Activated naive CD4-positive, alpha-beta T cell treated with anti-CD3 and anti-CD28 coated beads for 36 hours (primary cell): ENCODE data around the gene WNK3. TPM values are rescaled to one million over a fixed set of nuclear protein-coding genes. Genes with fewer than 3 reads are reported as not detected.

ENCODE experiments used
- CTCF ChIA-PET: fragments of 350-600 bp; sonication (Branson Sonifier 250); formaldehyde crosslinking; loops from one replicate; lab custom pipeline; 2021; ENCODE audit warnings: antibody characterized with exemption; lab: Charles Lee
- DNase-seq: peaks from one replicate; pipeline ENCODE4 v3.0.0-alpha.2; 2020
- H3K27ac Mint-ChIP-seq: one replicate; pipeline ENCODE4 v1.8.0; 2021; ENCODE audit warnings: mild to moderate bottlenecking, mixed read lengths
- H3K27me3 Mint-ChIP-seq: one replicate; pipeline ENCODE4 v1.8.0; 2021; ENCODE audit warnings: low read depth, mixed read lengths
- H3K36me3 Mint-ChIP-seq: one replicate; pipeline ENCODE4 v1.8.0; 2021; ENCODE audit warnings: low read depth, mixed read lengths
- H3K4me1 Mint-ChIP-seq: one replicate; pipeline ENCODE4 v1.8.0; 2021; ENCODE audit warnings: low read depth, mixed read lengths
- H3K4me3 Mint-ChIP-seq: one replicate; pipeline ENCODE4 v1.8.0; 2021; ENCODE audit warnings: mild to moderate bottlenecking, moderate library complexity, mixed read lengths
- H3K9me3 Mint-ChIP-seq: one replicate; pipeline ENCODE4 v1.8.0; 2021; ENCODE audit warnings: mixed read lengths
- intact Hi-C: fragments of 100-400 bp; cut with micrococcal nuclease; formaldehyde crosslinking; loops from one replicate; pipeline ENCODE4 v1.15.1; 2023
- total RNA-seq, 2 experiments: library from RNA; stranded (reverse); gene quantifications; one replicate each; pipeline ENCODE4 v1.2.3, GENCODE V29; 2021

The WNK3 gene
- total RNA-seq, 2 experiments from 2014 or later = 0.25 to 0.60 TPM

DNA sequence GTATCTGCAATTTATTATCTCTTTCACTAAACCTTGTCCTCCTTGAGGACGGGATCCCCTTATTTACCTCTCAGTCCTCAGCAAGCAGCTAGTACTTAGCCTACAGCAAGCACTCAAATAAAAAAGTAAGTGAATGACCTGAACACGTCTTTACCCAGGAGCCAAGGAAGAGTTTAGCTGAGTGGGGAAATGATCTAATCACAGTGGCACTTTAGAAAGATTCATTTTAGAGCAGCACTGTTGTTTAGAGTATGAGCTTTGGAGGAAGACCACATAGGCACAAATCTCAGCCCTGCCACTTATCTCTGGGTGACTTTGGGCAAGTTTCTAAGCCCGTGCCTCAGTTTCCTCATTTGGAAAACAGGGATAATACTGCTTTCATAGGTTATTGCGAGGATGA, 177.4 kb downstream of the WNK3 start:
- intact Hi-C loops = loop anchor here (5.0 kb wide), 1 partner anchor 822 kb away; the partner anchor contains the start of gene APEX2
- Mint-ChIP-seq H3K4me3 (peak overlapping the region; percentile 75), H3K36me3 (peaks cover 35% of the 10 kb centered on the region), H3K27me3 (no peaks in the 10 kb centered on the region), H3K9me3 (no peaks in the 10 kb centered on the region), H3K4me1 (peaks cover 53% of the 10 kb centered on the region), H3K27ac (no peak overlapping the region)
- CTCF ChIA-PET = no interaction called here
- no peak for DNase-seq

DNA sequence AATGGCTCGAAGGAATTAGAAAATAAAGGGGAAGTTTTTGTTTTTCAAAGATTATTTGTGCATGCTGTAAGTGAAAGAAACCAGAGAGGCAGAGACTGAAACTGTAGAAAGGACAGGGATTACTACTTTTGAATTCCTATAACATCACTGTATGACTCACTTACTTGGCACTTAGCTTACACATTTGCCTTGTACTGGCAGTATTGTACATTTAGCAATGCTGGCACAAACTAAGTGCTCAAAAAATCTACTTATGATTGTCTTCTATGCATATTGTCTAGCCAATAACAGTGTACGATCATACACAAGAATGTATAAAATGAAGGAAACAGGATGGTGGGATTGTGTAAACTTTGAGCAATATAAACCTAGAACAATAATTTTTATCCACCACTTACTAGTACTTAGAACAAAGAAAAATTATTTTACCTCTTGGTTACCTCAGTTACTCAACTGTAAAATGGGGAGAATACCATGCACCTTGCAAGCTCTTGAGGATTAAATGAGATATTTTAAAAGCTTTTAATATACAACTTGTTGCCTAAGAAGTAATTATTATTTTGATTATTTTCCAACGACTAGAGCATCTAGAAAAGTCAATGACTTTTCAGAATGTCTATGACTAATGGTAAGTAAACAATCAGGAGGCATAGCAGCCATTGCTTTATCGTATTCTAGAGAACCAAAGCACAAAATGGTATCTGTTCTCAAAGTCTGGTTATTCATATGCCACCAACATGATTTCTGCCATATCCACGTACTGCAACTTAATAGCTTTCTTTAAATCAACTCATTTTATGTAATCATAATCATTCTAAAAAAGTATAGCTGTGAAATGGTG, 179.5 kb downstream of the WNK3 start:
- Mint-ChIP-seq H3K27ac (peak overlapping the region; percentile 67), H3K36me3 (peaks cover 48% of the 10 kb centered on the region), H3K9me3 (no peaks in the 10 kb centered on the region), H3K27me3 (no peaks in the 10 kb centered on the region), H3K4me3 (peak overlapping the region; percentile 19), H3K4me1 (peaks cover 51% of the 10 kb centered on the region)
- CTCF ChIA-PET = no interaction called here
- no peak for DNase-seq
- intact Hi-C loops = loop anchor here (10.0 kb wide), 1 partner anchor 464 kb away; no protein-coding TSS in a partner anchor

DNA sequence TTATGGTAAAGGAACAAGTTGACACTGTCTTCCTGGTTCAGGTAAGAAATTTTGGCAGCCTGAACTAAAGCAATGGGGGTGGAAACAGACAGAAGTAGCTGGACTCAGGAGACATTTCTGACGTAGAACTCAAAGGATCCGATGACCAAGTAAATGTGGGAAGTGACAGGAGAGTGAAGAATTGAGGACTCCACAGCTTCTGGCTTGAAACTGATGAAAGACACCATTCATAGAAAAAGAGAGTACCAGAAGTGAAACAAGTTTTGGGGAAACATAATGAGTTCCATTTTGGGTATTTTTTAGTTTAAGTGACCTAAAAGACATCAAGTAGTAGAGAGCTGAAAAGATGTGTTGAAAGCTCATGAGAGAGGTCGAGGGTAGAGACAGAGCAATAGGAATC, 180.5 kb downstream of the WNK3 start:
- Mint-ChIP-seq H3K4me3 (no peak overlapping the region), H3K9me3 (no peaks in the 10 kb centered on the region), H3K27me3 (no peaks in the 10 kb centered on the region), H3K27ac (peak overlapping the region; percentile 67), H3K36me3 (peaks cover 48% of the 10 kb centered on the region), H3K4me1 (peaks cover 51% of the 10 kb centered on the region)
- intact Hi-C loops = loop anchor here (10.0 kb wide), 1 partner anchor 463 kb away; no protein-coding TSS in a partner anchor
- CTCF ChIA-PET = no interaction called here
- no peak for DNase-seq

GRCh38 chrX:54173791-54174190, 184.1 kb downstream of the WNK3 start:
- no peak for DNase-seq
- H3K36me3 Mint-ChIP-seq = peaks cover 28% of the 10 kb centered on the region
- CTCF ChIA-PET = no interaction called here
- peaks cover 24% of the 10 kb centered on the region for H3K4me1 Mint-ChIP-seq
- no peaks in the 10 kb centered on the region for H3K27me3 Mint-ChIP-seq
- no peaks in the 10 kb centered on the region for H3K9me3 Mint-ChIP-seq
- no peak overlapping the region for H3K4me3 Mint-ChIP-seq
- H3K27ac Mint-ChIP-seq = no peak overlapping the region
- intact Hi-C loops = loop anchor here (10.0 kb wide), 1 partner anchor 459 kb away; no protein-coding TSS in a partner anchor

DNA sequence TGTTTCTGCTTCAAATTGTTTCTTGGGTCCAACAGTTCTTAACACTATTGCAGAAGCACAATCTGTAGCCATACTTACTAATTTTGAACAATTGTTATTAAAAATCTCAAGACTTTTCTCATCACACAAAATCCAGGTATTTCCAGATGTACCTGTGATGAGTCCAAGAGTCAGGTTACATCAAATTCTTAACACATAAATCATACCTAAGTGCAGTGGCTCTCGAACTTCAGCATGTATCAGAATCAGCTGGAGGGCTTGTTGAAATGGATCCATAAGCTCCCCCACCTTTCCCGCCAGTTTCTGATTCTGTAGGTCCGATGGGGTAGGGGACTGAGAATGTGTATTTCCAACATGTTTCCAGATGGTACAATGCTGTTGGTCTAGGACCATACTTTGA, 185.4 kb downstream of the WNK3 start:
- Mint-ChIP-seq H3K9me3 (no peaks in the 10 kb centered on the region), H3K36me3 (peaks cover 23% of the 10 kb centered on the region), H3K27me3 (no peaks in the 10 kb centered on the region), H3K27ac (no peak overlapping the region), H3K4me3 (no peak overlapping the region), H3K4me1 (peaks cover 13% of the 10 kb centered on the region)
- DNase-seq = no peak
- CTCF ChIA-PET = interaction anchor here (0.6 kb wide), 1 partner anchor 903 kb away, joined by 4 read pairs; no protein-coding TSS in a partner anchor
- intact Hi-C loops = loop anchor here (10.0 kb wide), 1 partner anchor 458 kb away; no protein-coding TSS in a partner anchor

GRCh38 chrX:54171527-54172250, 186.2 kb downstream of the WNK3 start:
- CTCF ChIA-PET = no interaction called here
- no peak overlapping the region for H3K27ac Mint-ChIP-seq
- H3K4me3 Mint-ChIP-seq = no peak overlapping the region
- no peaks in the 10 kb centered on the region for H3K9me3 Mint-ChIP-seq
- intact Hi-C loops = loop anchor here (10.0 kb wide), 1 partner anchor 457 kb away; no protein-coding TSS in a partner anchor
- no peaks in the 10 kb centered on the region for H3K27me3 Mint-ChIP-seq
- H3K36me3 Mint-ChIP-seq = peaks cover 16% of the 10 kb centered on the region
- H3K4me1 Mint-ChIP-seq = peaks cover 6% of the 10 kb centered on the region
- no peak for DNase-seq

- Mint-ChIP-seq H3K4me1 (peaks cover 4% of the 10 kb centered on the region), H3K36me3 (peaks cover 13% of the 10 kb centered on the region), H3K9me3 (no peaks in the 10 kb centered on the region), H3K4me3 (no peak overlapping the region), H3K27me3 (no peaks in the 10 kb centered on the region), H3K27ac (no peak overlapping the region)
- intact Hi-C loops = loop anchor here (10.0 kb wide), 1 partner anchor 456 kb away; no protein-coding TSS in a partner anchor
- CTCF ChIA-PET = no interaction called here
- DNase-seq = no peak
Observed at GRCh38 chrX:54171091-54171490, 186.8 kb downstream of the WNK3 start.

- DNase-seq = no peak
- H3K36me3 Mint-ChIP-seq = no peaks in the 10 kb centered on the region
- CTCF ChIA-PET = no interaction called here
- H3K9me3 Mint-ChIP-seq = no peaks in the 10 kb centered on the region
- H3K27ac Mint-ChIP-seq = no peak overlapping the region
- no peak overlapping the region for H3K4me3 Mint-ChIP-seq
- H3K4me1 Mint-ChIP-seq = peaks cover 2% of the 10 kb centered on the region
- H3K27me3 Mint-ChIP-seq = no peaks in the 10 kb centered on the region
- intact Hi-C loops = no loop called here
Observed at GRCh38 chrX:54166915-54167314, 190.9 kb downstream of the WNK3 start.

DNA sequence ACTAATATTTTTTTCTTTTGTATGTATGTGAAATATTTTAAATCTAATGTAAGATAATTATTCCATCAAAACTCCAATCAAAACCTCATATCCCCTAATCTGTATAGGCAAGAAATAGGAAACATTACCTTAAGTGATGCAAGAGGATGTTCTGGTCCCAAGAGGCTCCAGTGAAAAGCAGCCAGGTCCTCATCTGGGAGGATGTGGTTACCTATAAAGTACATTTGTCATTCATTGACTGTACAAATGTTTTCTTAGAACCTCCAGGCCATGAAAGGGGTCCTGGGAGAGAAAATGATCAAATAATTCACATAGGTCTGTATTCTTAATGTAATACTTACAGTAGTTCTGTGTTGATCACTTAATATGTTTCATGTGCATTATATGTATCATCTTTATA, 200.3 kb downstream of the WNK3 start:
- Mint-ChIP-seq H3K9me3 (no peaks in the 10 kb centered on the region), H3K27ac (no peak overlapping the region), H3K4me1 (no peaks in the 10 kb centered on the region), H3K4me3 (no peak overlapping the region), H3K27me3 (no peaks in the 10 kb centered on the region), H3K36me3 (peaks cover 13% of the 10 kb centered on the region)
- CTCF ChIA-PET = no interaction called here
- no peak for DNase-seq
- intact Hi-C loops = no loop called here

Other genes with a start within 250 kb of the WNK3 start
- 1 to 10 TPM; 4.3 to 5.9 TPM for gene FAM120C, start 174.8 kb downstream of the WNK3 start, total RNA-seq
- gene TSR2, start 82.4 kb upstream of the WNK3 start, total RNA-seq = 10 to 100 TPM; 24.4 to 26.1 TPM
- under 1 TPM; 0.30 to 0.38 TPM for gene FGD1, start 138.2 kb upstream of the WNK3 start, total RNA-seq
- 10 to 100 TPM; 47.6 to 47.9 TPM for gene GNL3L, start 172.2 kb upstream of the WNK3 start, total RNA-seq